K562 (cell line): ENCODE data around the gene DTWD2. TPM values are rescaled to one million over a fixed set of nuclear protein-coding genes. Genes with fewer than 3 reads are reported as not detected.

ENCODE experiments used
- ATAC-seq: fragments of 200-7000 bp; cut with Tn5 transposase; 3 replicates; pipeline ENCODE4 v1.9.1; 2020; ENCODE audit warnings: moderate library complexity
- BruUV-seq: library from RNA; stranded (reverse); fragments of 400-500 nt; replicated peaks from 2 replicates; lab custom pipeline; 2021; lab: Mats Ljungman, UMichigan
- CTCF ChIA-PET: fragments of 300-600 bp; formaldehyde crosslinking; extraction: SDS; loops from one replicate; lab custom pipeline; 2021; ENCODE audit warnings: low intra/inter-chr PET ratio; lab: Yijun Ruan, JAX
- POLR2A ChIA-PET: fragments of 300-600, 350-650 bp; sonication (Branson Sonifier 250); formaldehyde crosslinking; extraction: SDS; loops from one replicate; lab custom pipeline; 2021; ENCODE audit warnings: antibody characterized with exemption, inconsistent platforms; lab: Yijun Ruan, JAX
- DNase-seq, 4 experiments: peaks; one replicate each; pipeline versions ENCODE4 v3.0.0 to v3.0.0-alpha.2; 2011 to 2018; ENCODE audit warnings: low spot score in 3 of 4, mixed read lengths in 3 of 4; ENCODE audit errors: extremely low read depth in 1 of 4
- FAIRE-seq: peaks from 2 replicates; lab custom pipeline; 2011; peaks lifted over from hg19 to GRCh38; lab: Jason Lieb, UNC
- H2AFZ ChIP-seq: 2 replicates; pipeline ENCODE4 v1.6.0; 2011; ENCODE audit warnings: low read depth, low read length, control low read depth, inconsistent platforms
- H3K27ac ChIP-seq: fragments of 200-600 bp; 3 replicates; pipeline ENCODE4 v1.8.0; 2011; ENCODE audit warnings: low read depth, mild to moderate bottlenecking, control low read depth, inconsistent platforms, low read length, moderate library complexity, mixed read lengths; ENCODE audit errors: extremely low read depth
- H3K27me3 ChIP-seq, 2 experiments: fragments of 300-600 bp in 1 of 2; 2 replicates in 1 of 2; 3 replicates in 1 of 2; pipeline versions ENCODE4 v1.6.0 to v1.8.0; 2011; ENCODE audit warnings: inconsistent platforms in 2 of 2, low read length in 2 of 2, mild to moderate bottlenecking in 1 of 2, mixed read lengths in 1 of 2, moderate library complexity in 1 of 2; ENCODE audit not compliant: control insufficient read depth in 2 of 2, insufficient read depth in 2 of 2
- H3K36me3 ChIP-seq: fragments of 300-600 bp; 3 replicates; pipeline ENCODE4 v1.8.0; 2011; ENCODE audit warnings: mild to moderate bottlenecking, low read length, inconsistent platforms; ENCODE audit not compliant: control insufficient read depth, insufficient read depth
- H3K4me1 ChIP-seq, 2 experiments: fragments of 200-600 bp in 1 of 2; replicated peaks in 1 of 2; 2 replicates in 1 of 2; 3 replicates in 1 of 2; pipeline versions ENCODE4 v1.5.1 to v1.8.0; 2011; ENCODE audit warnings: inconsistent platforms in 2 of 2, low read length in 2 of 2, mild to moderate bottlenecking in 1 of 2, mixed read lengths in 1 of 2, moderate library complexity in 1 of 2; ENCODE audit not compliant: control insufficient read depth in 2 of 2, insufficient read depth in 2 of 2
- H3K4me2 ChIP-seq: 2 replicates; pipeline ENCODE4 v1.6.1; 2011; ENCODE audit warnings: low read length, control low read depth, inconsistent platforms, mixed read lengths; ENCODE audit not compliant: insufficient read depth
- H3K4me3 ChIP-seq: fragments of 200-600 bp; sonication (generic), shearing (Covaris generic); 2 replicates; pipeline ENCODE4 v1.5.1; 2016; ENCODE audit warnings: control low read depth, inconsistent platforms
- H3K79me2 ChIP-seq: fragments of 200-600 bp; 3 replicates; pipeline ENCODE4 v1.8.0; 2011; ENCODE audit warnings: low read length, inconsistent platforms; ENCODE audit not compliant: control insufficient read depth, insufficient read depth
- H3K9ac ChIP-seq, 2 experiments: 2 replicates each; pipeline versions ENCODE4 v1.6.0 to v1.6.1; 2011; ENCODE audit warnings: low read depth in 2 of 2, low read length in 2 of 2, control low read depth in 1 of 2, inconsistent platforms in 1 of 2, mild to moderate bottlenecking in 1 of 2, mixed read lengths in 1 of 2; ENCODE audit not compliant: insufficient read depth in 1 of 2
- H3K9me1 ChIP-seq: one replicate; pipeline ENCODE4 v1.6.0; 2011; ENCODE audit warnings: inconsistent platforms, mild to moderate bottlenecking, low read length, moderate library complexity; ENCODE audit not compliant: control insufficient read depth, insufficient read depth
- H3K9me3 ChIP-seq: replicated peaks from 2 replicates; pipeline ENCODE4 v1.5.1; 2011; ENCODE audit warnings: low read depth, low read length, inconsistent platforms; ENCODE audit not compliant: control insufficient read depth, insufficient read depth
- H4K20me1 ChIP-seq: replicated peaks from 2 replicates; pipeline ENCODE4 v1.6.1; 2011; ENCODE audit warnings: low read length, inconsistent platforms, mixed read lengths; ENCODE audit not compliant: control insufficient read depth, insufficient read depth
- ZNF316 ChIP-seq: fragments of 450-650 bp; IDR thresholded peaks from 2 replicates; pipeline ENCODE4 v1.6.1; 2016
- WGBS: fragments of 100-300 bp; shearing (Covaris generic); methylation state at CpG from one replicate; pipeline ENCODE4 v1.1.6; 2016; ENCODE audit warnings: low coverage, mixed read lengths; ENCODE audit not compliant: insufficient coverage; ENCODE audit errors: missing lambda C conversion rate; 5-methylcytosine and 5-hydroxymethylcytosine counted together
- in situ Hi-C: fragments of 300-500 bp; cut with MboI; formaldehyde crosslinking; loops from 4 replicates; pipeline ENCODE4 v1.15.0; 2018; ENCODE audit warnings: inconsistent platforms, mixed read lengths
- intact Hi-C: fragments of 100-400 bp; cut with micrococcal nuclease; formaldehyde crosslinking; loops from 2 replicates; pipeline ENCODE4 v1.14.2; 2022
- polyA plus RNA-seq, 8 experiments: library from polyadenylated mRNA; depleted of rRNA in 4 of 8; stranded (reverse) in 5 of 8; unstranded in 3 of 8; fragments of >200 nt; fragmentation: Nextera tagmentation in 2 of 8; fragmentation: Illumina TruSeq in 1 of 8; extraction: Ambion mirVana in 2 of 8; extraction: Trizol in 1 of 8; gene quantifications; 2 replicates each; pipeline versions ENCODE4 v1.2.1 to v1.2.3, GENCODE V29; 2011 to 2014; ENCODE audit warnings: inconsistent platforms in 1 of 8, missing spikeins in 1 of 8
- total RNA-seq, 7 experiments: library from RNA; depleted of rRNA in 6 of 7; stranded (reverse); fragments of >200 nt in 6 of 7; fragmentation: Illumina TruSeq in 2 of 7; extraction: Trizol in 2 of 7; gene quantifications; 2 replicates each; pipeline versions ENCODE4 v1.2.1 to v1.2.3, GENCODE V29; 2011 to 2021; ENCODE audit warnings: low replicate concordance in 1 of 7
- TF ChIP-seq, protein P1 (sequence below): sonication (generic); formaldehyde crosslinking; IDR thresholded peaks from 2 replicates; pipeline ENCODE4 v1.4.0; 2020; ENCODE audit warnings: mild to moderate bottlenecking, missing genetic modification reagents

Gene DTWD2
- total and polyA plus RNA-seq, 9 of the 15 experiments (the other 6 are each of a cell fraction or from before 2014, with no cell fraction given), result 0.99 to 10.8 (median 4.1) TPM

DNA sequence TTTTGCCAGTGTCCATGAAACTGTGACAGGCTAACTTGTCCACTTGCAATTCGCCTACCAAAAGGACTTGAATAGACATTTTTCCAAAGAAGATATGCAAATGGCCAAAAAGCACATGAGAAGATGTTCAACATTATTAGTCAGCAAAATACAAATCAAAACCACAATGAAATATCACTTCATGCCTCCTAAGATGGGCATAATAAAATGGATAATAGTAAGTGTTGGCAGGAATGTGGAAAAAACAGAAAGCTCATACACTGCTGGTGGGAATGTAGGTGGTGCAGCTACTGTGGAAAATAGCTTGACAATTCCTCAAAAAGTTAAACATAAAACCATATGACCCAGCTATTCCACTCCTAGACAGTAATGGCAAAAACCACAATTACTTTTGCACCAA lies 7.9 kb downstream of the DTWD2 start:
- Histone ChIP-seq H3K9me3 (no peaks in the 10 kb centered on the region), H3K79me2 (no peaks in the 10 kb centered on the region), H3K27me3 (no peaks in the 10 kb centered on the region), H3K36me3 (no peaks in the 10 kb centered on the region), H2AFZ (no peak overlapping the region), H4K20me1 (no peaks in the 10 kb centered on the region), H3K4me1 (no peaks in the 10 kb centered on the region), H3K4me2 (no peak overlapping the region), H3K9ac (no peak overlapping the region), H3K4me3 (no peak overlapping the region), H3K27ac (no peak overlapping the region), H3K9me1 (no peaks in the 10 kb centered on the region)
- intact Hi-C loops (no loop called here), in situ Hi-C loops (loop anchor here (25.0 kb wide), 1 partner anchor 757 kb away; no protein-coding TSS in a partner anchor)
- TF ChIP-seq, protein P1, sequence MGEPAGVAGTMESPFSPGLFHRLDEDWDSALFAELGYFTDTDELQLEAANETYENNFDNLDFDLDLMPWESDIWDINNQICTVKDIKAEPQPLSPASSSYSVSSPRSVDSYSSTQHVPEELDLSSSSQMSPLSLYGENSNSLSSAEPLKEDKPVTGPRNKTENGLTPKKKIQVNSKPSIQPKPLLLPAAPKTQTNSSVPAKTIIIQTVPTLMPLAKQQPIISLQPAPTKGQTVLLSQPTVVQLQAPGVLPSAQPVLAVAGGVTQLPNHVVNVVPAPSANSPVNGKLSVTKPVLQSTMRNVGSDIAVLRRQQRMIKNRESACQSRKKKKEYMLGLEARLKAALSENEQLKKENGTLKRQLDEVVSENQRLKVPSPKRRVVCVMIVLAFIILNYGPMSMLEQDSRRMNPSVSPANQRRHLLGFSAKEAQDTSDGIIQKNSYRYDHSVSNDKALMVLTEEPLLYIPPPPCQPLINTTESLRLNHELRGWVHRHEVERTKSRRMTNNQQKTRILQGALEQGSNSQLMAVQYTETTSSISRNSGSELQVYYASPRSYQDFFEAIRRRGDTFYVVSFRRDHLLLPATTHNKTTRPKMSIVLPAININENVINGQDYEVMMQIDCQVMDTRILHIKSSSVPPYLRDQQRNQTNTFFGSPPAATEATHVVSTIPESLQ (CRISPR knock-in tag), result no peak
- peak; percentile 43 for TF ChIP-seq ZNF316
- ChIA-PET POLR2A (no interaction called here), CTCF (no interaction called here)
- BruUV-seq, result no TSS peak
- 35% methylated on average over 1 of the region's 1 CpG for WGBS
- no peak for ATAC-seq
- DNase-seq, result no peak
- no peak for FAIRE-seq

DNA sequence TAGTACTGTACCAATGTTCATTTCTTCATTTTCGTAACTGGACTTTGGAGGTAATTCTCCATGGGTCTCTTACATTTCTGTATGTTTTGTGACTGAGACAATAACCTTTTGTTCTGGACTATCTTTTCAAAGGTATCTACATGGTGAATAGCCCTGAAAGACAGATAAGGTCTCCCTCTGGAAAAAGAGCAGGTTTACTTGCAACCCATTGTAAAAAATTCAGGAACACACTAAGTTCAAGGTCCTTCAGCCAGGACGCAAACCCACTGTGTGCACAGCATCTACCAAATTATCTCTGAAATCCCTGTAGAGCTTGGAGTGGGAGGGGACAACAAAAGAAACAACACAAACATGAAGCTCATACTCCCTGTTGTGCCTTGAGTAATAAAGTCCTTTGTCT lies 8.3 kb downstream of the DTWD2 start:
- Histone ChIP-seq H3K79me2 (no peaks in the 10 kb centered on the region), H3K4me1 (no peaks in the 10 kb centered on the region), H2AFZ (no peak overlapping the region), H3K36me3 (no peaks in the 10 kb centered on the region), H3K27me3 (no peaks in the 10 kb centered on the region), H3K9me1 (no peaks in the 10 kb centered on the region), H4K20me1 (no peaks in the 10 kb centered on the region), H3K9me3 (no peaks in the 10 kb centered on the region), H3K4me3 (no peak overlapping the region), H3K4me2 (no peak overlapping the region), H3K9ac (no peak overlapping the region), H3K27ac (no peak overlapping the region)
- no peak for ATAC-seq
- BruUV-seq, result no TSS peak
- 25% methylated on average over 2 of the region's 2 CpGs for WGBS
- in situ Hi-C loops, result loop anchor here (25.0 kb wide), 1 partner anchor 757 kb away; no protein-coding TSS in a partner anchor
- no peak for DNase-seq
- FAIRE-seq, result no peak
- CTCF ChIA-PET, result no interaction called here
- POLR2A ChIA-PET, result no interaction called here
- intact Hi-C loops, result no loop called here
